Gastrocnemius medialis (tissue), 4 donors: Measurements from ENCODE around the gene TNFRSF21.

Experiments
- CTCF ChIP-seq, 5 experiments: fragments of 450-650 bp in 3 of 5; fragments of 200-600 bp in 2 of 5; sonication (generic) in 2 of 5; IDR thresholded peaks in 4 of 5; conservative IDR thresholded peaks in 1 of 5; 1 replicate in 4 of 5; 2 replicates in 1 of 5; pipeline ENCODE4 v1.5.1; 2016 to 2019; ENCODE audit warnings: antibody characterized with exemption in 5 of 5, mild to moderate bottlenecking in 3 of 5, moderate library complexity in 3 of 5
- POLR2A ChIP-seq, 2 donors: fragments of 450-650 bp; IDR thresholded peaks; one replicate each; pipeline ENCODE4 v1.6.1; 2017; ENCODE audit warnings: antibody characterized with exemption in 2 of 2, mild to moderate bottlenecking in 2 of 2, moderate library complexity in 2 of 2

DNA sequence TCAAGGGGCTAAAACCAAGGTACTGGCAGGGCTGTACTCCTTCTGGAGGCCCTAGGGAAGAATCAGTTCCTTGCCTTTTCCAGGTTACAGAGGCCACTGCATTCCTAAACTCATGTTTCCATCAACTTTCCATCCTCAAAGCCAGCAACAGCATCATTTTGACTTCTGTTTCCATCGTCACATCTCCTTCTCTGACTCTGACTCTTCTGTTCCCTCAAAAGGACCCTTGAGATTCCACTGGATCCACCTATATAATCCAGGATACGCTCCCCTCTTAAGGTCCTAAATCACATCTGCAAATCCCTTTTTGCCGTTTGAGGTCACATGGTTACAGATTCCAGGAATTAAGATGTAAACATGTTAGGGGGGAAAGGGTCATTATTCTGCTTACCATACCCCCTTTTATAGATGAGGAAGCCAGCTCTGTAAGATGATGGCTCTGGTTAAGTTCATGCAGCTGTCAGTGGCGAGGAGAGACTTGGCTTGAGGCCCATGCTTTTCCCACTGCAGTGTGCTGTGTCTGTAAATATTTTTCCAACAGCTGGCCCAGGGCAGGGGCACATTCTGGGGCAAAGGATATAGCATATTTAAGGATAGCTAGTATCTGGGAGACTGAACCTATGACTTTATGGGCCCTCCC lies 114.6 kb downstream of the TNFRSF21 start:
- no peak for TF ChIP-seq CTCF (IDR thresholded peaks at IDR 0.05 in 4 of 5, conservative IDR thresholded peaks at IDR 0.05 in 1 of 5)
- no peak for TF ChIP-seq POLR2A (IDR thresholded peaks at IDR 0.05)
